AG04449 (cell line): Measurements from ENCODE around the gene LGR4.

Source experiments
- CTCF ChIA-PET: fragments of 350-600 bp; formaldehyde crosslinking; extraction: SDS; loops from one replicate; lab custom pipeline; 2021; ENCODE audit warnings: antibody characterized with exemption; lab: Yijun Ruan, JAX
- POLR2A ChIA-PET: fragments of 400-600, 350-600 bp; formaldehyde crosslinking; extraction: SDS; loops from one replicate; lab custom pipeline; 2020; ENCODE audit warnings: antibody characterized with exemption, inconsistent platforms; lab: Yijun Ruan, JAX
- DNase-seq: peaks from one replicate; pipeline ENCODE4 v3.0.0-alpha.2; 2010; ENCODE audit warnings: low read depth, low spot score
- H3K4me3 ChIP-seq: 2 replicates; pipeline ENCODE4 v1.5.1; 2011; ENCODE audit warnings: low read depth, mild to moderate bottlenecking, control low read depth, low read length
- TF ChIP-seq, protein P1 (sequence below): IDR thresholded peaks from one replicate; pipeline ENCODE4 v1.5.1; 2011; ENCODE audit warnings: mild to moderate bottlenecking, moderate library complexity, low read length, control low read depth, inconsistent platforms; ENCODE audit not compliant: insufficient read depth; ENCODE audit errors: missing control alignments

LGR4 gene

DNA sequence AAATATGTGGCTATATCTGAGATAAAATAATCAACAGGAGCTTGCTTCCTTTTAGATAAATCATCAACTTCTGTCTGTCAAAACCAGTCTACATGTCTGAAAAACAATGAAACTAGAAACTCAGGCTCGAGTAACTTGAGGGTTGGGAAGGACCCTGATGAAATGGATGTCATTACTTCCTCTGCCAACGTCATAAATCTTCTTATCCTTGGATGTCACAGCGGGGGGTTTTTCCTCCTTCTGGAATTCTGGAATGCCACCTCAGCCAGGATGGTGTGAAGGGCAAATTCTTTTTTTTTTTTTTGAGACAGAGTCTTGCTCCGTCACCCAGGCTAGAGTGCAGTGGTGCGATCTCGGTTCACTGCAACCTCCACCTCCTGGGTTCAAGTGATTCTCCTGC is 13.4 kb downstream of the LGR4 start:
- no peak overlapping the region for H3K4me3 ChIP-seq
- TF ChIP-seq, protein P1, sequence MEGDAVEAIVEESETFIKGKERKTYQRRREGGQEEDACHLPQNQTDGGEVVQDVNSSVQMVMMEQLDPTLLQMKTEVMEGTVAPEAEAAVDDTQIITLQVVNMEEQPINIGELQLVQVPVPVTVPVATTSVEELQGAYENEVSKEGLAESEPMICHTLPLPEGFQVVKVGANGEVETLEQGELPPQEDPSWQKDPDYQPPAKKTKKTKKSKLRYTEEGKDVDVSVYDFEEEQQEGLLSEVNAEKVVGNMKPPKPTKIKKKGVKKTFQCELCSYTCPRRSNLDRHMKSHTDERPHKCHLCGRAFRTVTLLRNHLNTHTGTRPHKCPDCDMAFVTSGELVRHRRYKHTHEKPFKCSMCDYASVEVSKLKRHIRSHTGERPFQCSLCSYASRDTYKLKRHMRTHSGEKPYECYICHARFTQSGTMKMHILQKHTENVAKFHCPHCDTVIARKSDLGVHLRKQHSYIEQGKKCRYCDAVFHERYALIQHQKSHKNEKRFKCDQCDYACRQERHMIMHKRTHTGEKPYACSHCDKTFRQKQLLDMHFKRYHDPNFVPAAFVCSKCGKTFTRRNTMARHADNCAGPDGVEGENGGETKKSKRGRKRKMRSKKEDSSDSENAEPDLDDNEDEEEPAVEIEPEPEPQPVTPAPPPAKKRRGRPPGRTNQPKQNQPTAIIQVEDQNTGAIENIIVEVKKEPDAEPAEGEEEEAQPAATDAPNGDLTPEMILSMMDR, result no peak
- no peak for DNase-seq
- ChIA-PET CTCF (interaction anchor here (1.1 to 1.5 kb wide), 2 partner anchors 67 to 300 kb away, joined by 3 to 4 read pairs; no protein-coding TSS in a partner anchor), POLR2A (no interaction called here)

GRCh38 chr11:27458182-27458581 is 14.4 kb downstream of the LGR4 start:
- ChIA-PET CTCF (interaction anchor here (0.6 kb wide), 1 partner anchor 193 kb away, joined by 5 read pairs; no protein-coding TSS in a partner anchor), POLR2A (interaction anchor here (0.6 kb wide), 1 partner anchor 31 kb away, joined by 3 read pairs; no protein-coding TSS in a partner anchor)
- TF ChIP-seq, protein P1, result no peak
- no peak for DNase-seq
- no peak overlapping the region for H3K4me3 ChIP-seq

DNA sequence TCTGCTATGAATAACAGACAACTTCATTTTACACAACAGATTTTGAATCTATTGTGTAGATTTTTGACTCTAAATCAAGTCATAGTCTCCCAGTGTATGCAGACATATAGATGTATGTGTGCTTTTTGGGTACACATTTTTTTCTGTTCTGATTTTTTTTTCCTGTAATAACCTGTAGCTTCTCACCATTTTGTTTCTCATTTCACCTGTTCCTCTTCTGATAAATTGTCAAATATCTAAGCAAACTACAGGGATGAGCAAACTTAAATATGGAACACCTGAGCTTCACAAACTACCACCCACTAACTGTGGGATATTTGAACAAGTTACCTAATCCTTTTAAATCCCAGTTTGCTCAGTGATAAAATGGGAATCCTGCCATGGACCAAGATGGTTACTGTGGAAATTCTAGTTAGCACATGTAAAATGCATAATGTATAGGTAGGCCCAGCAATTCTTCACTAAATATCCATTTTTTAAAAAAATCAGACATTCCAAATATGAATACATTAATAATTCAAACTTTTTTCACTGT is 15.7 kb downstream of the LGR4 start:
- ChIA-PET CTCF (interaction anchor here (0.6 to 1.8 kb wide), 5 partner anchors 8 to 273 kb away, joined by 3 to 5 read pairs (median 3); no protein-coding TSS in a partner anchor), POLR2A (interaction anchor here (1.7 kb wide), 1 partner anchor 222 kb away, joined by 5 read pairs; no protein-coding TSS in a partner anchor)

GRCh38 chr11:27456140-27456794 is 16.3 kb downstream of the LGR4 start:
- DNase-seq, result no peak
- ChIA-PET CTCF (interaction anchor here (1.2 to 1.8 kb wide), 4 partner anchors 8 to 272 kb away, joined by 3 to 5 read pairs (median 4); no protein-coding TSS in a partner anchor), POLR2A (interaction anchor here (1.1 to 1.7 kb wide), 2 partner anchors 174 to 222 kb away, joined by 3 to 5 read pairs; no protein-coding TSS in a partner anchor)
- TF ChIP-seq, protein P1, result no peak
- H3K4me3 ChIP-seq, result no peak overlapping the region; the same call in 1 of the 2 replicates

More for the DNA sequence above, 15.7 kb downstream of the LGR4 start:
- H3K4me3 ChIP-seq, result no peak overlapping the region
- no peak for DNase-seq
- TF ChIP-seq, protein P1, result no peak

DNA sequence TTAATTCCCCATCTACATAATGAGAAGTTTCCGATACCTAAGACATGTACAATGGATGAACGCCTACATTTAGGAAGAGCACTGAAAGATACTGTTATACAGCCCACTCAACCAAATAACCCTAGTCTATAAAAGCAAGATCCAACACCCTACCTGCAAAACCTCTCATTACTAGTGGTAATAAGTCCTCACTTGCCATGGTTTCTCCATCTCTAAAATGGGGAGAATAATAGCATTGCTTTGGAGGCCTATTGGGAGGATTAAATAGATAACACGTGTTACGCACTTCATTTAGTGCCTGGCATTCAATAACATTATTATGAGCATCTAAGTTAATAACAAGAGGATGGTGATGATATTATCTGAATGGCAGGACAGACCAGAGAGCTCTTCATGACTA is 16.9 kb downstream of the LGR4 start:
- TF ChIP-seq, protein P1, result no peak
- DNase-seq, result no peak
- ChIA-PET POLR2A (interaction anchor here (1.1 to 1.7 kb wide), 2 partner anchors 173 to 221 kb away, joined by 3 to 5 read pairs; no protein-coding TSS in a partner anchor), CTCF (interaction anchor here (1.2 to 1.8 kb wide), 2 partner anchors 13 to 43 kb away, joined by 4 to 5 read pairs; no protein-coding TSS in a partner anchor)
- no peak overlapping the region for H3K4me3 ChIP-seq

GRCh38 chr11:27453701-27454100 is 18.9 kb downstream of the LGR4 start:
- ChIA-PET CTCF (no interaction called here), POLR2A (no interaction called here)
- H3K4me3 ChIP-seq, result no peak overlapping the region
- no peak for DNase-seq
- TF ChIP-seq, protein P1, result no peak
